Measurements from ENCODE around the gene HS6ST3. TPM values are rescaled to one million over a fixed set of nuclear protein-coding genes. Genes with fewer than 3 reads are reported as not detected.

Gene HS6ST3
- total RNA-seq, 1 donor, result 0.36 TPM

- TF ChIP-seq CTCF (IDR thresholded peaks at IDR 0.05; ENCODE audit: insufficient read depth, low read length), result no peak
These were observed 587.1 kb downstream of the HS6ST3 start for GRCh38 chr13:96677029-96677428.

GRCh38 chr13:96678801-96679200, 588.9 kb downstream of the HS6ST3 start:
- no peak overlapping the region for H3K4me3 ChIP-seq (ENCODE audit: low read depth, low read length)
- no peak for DNase-seq (ENCODE audit: low read depth)
- no peak for TF ChIP-seq CTCF (IDR thresholded peaks at IDR 0.05; ENCODE audit: insufficient read depth, low read length)

More at GRCh38 chr13:96677029-96677428, 587.1 kb downstream of the HS6ST3 start:
- DNase-seq (ENCODE audit: low read depth), result no peak
- H3K4me3 ChIP-seq (ENCODE audit: low read depth, low read length), result no peak overlapping the region

GRCh38 chr13:96680898-96681297, 591.0 kb downstream of the HS6ST3 start:
- DNase-seq (ENCODE audit: low read depth), result no peak
- H3K4me3 ChIP-seq (ENCODE audit: low read depth, low read length), result no peak overlapping the region
- no peak for TF ChIP-seq CTCF (IDR thresholded peaks at IDR 0.05; ENCODE audit: insufficient read depth, low read length)

GRCh38 chr13:96681766-96682165, 591.9 kb downstream of the HS6ST3 start:
- no peak for DNase-seq (ENCODE audit: low read depth)
- TF ChIP-seq CTCF (IDR thresholded peaks at IDR 0.05; ENCODE audit: insufficient read depth, low read length), result no peak
- no peak overlapping the region for H3K4me3 ChIP-seq (ENCODE audit: low read depth, low read length)

- TF ChIP-seq CTCF (IDR thresholded peaks at IDR 0.05; ENCODE audit: insufficient read depth, low read length), result no peak
- DNase-seq (ENCODE audit: low read depth), result no peak
- H3K4me3 ChIP-seq (ENCODE audit: low read depth, low read length), result no peak overlapping the region
These were observed 594.6 kb downstream of the HS6ST3 start for GRCh38 chr13:96684469-96684868.

- no peak for TF ChIP-seq CTCF (IDR thresholded peaks at IDR 0.05; ENCODE audit: insufficient read depth, low read length)
- no peak for DNase-seq (ENCODE audit: low read depth)
These were observed 595.0 kb downstream of the HS6ST3 start for GRCh38 chr13:96684907-96685306.

GRCh38 chr13:96686286-96686685, 596.4 kb downstream of the HS6ST3 start:
- H3K4me3 ChIP-seq (ENCODE audit: low read depth, low read length), result no peak overlapping the region
- TF ChIP-seq CTCF (IDR thresholded peaks at IDR 0.05; ENCODE audit: insufficient read depth, low read length), result no peak
- no peak for DNase-seq (ENCODE audit: low read depth)

More at GRCh38 chr13:96684907-96685306, 595.0 kb downstream of the HS6ST3 start:
- no peak overlapping the region for H3K4me3 ChIP-seq (ENCODE audit: low read depth, low read length)
